RWPE2 (cell line): Measurements from ENCODE around the gene TPT1.

ENCODE experiments used
- ATAC-seq: fragments of 200-7000 bp; cut with Tn5 transposase; 3 replicates; pipeline ENCODE4 v1.9.1; 2021; ENCODE audit warnings: low read depth
- DNase-seq: peaks from one replicate; pipeline ENCODE4 v3.0.0-alpha.2; 2020; ENCODE audit warnings: low spot score
- H3K27ac ChIP-seq: fragments of 450-650 bp; 2 replicates; pipeline ENCODE4 v1.5.1; 2017; ENCODE audit warnings: mild to moderate bottlenecking; ENCODE audit not compliant: poor library complexity, severe bottlenecking
- H3K27me3 ChIP-seq: fragments of 250-450 bp; sonication (Bioruptor Pico); 2 replicates; pipeline ENCODE4 v1.5.1; 2021; ENCODE audit warnings: mild to moderate bottlenecking, moderate library complexity; ENCODE audit not compliant: insufficient read depth, poor library complexity, severe bottlenecking
- H3K36me3 ChIP-seq: fragments of 250-450 bp; sonication (Bioruptor Pico); 2 replicates; pipeline ENCODE4 v1.5.1; 2020; ENCODE audit warnings: low read depth, mild to moderate bottlenecking, moderate library complexity
- H3K4me1 ChIP-seq: fragments of 250-450 bp; sonication (Bioruptor Pico); 2 replicates; pipeline ENCODE4 v1.5.1; 2021; ENCODE audit warnings: mild to moderate bottlenecking, moderate library complexity; ENCODE audit not compliant: insufficient read depth, poor library complexity, severe bottlenecking
- H3K4me3 ChIP-seq: fragments of 250-450 bp; sonication (Bioruptor Pico); 2 replicates; pipeline ENCODE4 v1.5.1; 2021; ENCODE audit warnings: mild to moderate bottlenecking, moderate library complexity; ENCODE audit not compliant: severe bottlenecking
- H3K9me3 ChIP-seq: fragments of 250-450 bp; sonication (Bioruptor Pico); 2 replicates; pipeline ENCODE4 v1.5.1; 2021; ENCODE audit warnings: mild to moderate bottlenecking, moderate library complexity; ENCODE audit not compliant: severe bottlenecking
- TF ChIP-seq, protein P1 (sequence below): fragments of 450-650 bp; IDR thresholded peaks from one replicate; pipeline ENCODE4 v1.5.1; 2017; ENCODE audit warnings: mild to moderate bottlenecking, moderate library complexity; ENCODE audit not compliant: poor library complexity, severe bottlenecking

The TPT1 gene

DNA sequence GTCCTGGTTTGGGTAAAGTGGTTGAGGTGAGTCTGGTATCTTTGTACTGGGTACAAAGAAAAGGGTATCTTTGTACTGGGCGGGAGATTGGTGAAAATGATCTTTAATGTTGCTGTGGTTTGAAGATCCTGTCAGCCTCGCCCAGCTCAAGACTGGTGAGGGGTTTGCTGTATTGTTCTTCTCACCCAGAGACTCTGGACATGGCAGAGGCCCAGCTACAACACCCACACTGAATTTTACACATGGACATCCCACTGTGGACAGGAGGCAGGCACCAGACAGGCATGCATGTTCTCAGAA lies 42.8 kb downstream of the TPT1 start:
- Histone ChIP-seq H3K27me3 (no peaks in the 10 kb centered on the region), H3K9me3 (no peaks in the 10 kb centered on the region), H3K36me3 (no peaks in the 10 kb centered on the region), H3K27ac (no peak overlapping the region), H3K4me1 (no peaks in the 10 kb centered on the region), H3K4me3 (no peak overlapping the region)
- DNase-seq (no peak), ATAC-seq (no peak; the same call in 2 of the 3 replicates)
- TF ChIP-seq, protein P1, sequence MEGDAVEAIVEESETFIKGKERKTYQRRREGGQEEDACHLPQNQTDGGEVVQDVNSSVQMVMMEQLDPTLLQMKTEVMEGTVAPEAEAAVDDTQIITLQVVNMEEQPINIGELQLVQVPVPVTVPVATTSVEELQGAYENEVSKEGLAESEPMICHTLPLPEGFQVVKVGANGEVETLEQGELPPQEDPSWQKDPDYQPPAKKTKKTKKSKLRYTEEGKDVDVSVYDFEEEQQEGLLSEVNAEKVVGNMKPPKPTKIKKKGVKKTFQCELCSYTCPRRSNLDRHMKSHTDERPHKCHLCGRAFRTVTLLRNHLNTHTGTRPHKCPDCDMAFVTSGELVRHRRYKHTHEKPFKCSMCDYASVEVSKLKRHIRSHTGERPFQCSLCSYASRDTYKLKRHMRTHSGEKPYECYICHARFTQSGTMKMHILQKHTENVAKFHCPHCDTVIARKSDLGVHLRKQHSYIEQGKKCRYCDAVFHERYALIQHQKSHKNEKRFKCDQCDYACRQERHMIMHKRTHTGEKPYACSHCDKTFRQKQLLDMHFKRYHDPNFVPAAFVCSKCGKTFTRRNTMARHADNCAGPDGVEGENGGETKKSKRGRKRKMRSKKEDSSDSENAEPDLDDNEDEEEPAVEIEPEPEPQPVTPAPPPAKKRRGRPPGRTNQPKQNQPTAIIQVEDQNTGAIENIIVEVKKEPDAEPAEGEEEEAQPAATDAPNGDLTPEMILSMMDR: no peak

DNA sequence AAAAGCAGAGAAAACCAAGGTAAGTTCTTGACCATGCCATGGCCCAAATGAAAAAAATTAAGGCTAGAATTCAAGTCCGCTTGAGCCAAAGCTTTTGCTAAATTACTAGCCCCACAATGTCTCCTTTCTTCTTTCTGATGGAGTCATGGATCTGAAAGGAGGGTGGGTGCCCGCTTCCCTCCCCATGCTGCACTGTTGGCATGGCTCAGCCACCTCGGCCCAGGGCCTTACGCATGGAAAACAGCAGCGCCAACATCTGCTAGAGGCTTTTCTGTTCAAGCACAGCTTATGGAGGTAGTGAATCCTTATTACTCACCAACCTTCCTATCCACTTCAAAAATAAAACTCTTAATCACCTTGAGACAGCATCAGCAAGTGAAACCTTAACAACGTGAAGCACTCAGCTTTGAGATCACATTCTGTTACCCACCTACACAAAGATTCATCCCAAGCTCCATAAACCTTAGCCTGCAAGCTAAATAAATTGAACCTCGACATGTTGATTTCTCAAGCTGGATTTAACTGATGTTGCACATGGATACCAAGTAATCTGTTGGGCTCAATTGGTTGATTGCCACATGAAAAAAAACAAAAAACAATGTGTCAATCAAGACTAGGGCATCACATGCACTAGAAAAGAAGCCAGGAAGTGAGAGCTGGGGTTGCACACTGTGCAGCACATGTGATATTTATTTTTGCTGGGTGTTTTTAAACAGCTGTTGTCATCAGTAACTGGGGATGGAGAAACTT lies 43.4 kb downstream of the TPT1 start:
- Histone ChIP-seq H3K9me3 (no peaks in the 10 kb centered on the region), H3K4me3 (no peak overlapping the region), H3K27ac (no peak overlapping the region), H3K4me1 (peaks cover under 1% of the 10 kb centered on the region), H3K27me3 (no peaks in the 10 kb centered on the region), H3K36me3 (no peaks in the 10 kb centered on the region)
- TF ChIP-seq, protein P1: no peak
- DNase-seq: no peak
- no peak for ATAC-seq

DNA sequence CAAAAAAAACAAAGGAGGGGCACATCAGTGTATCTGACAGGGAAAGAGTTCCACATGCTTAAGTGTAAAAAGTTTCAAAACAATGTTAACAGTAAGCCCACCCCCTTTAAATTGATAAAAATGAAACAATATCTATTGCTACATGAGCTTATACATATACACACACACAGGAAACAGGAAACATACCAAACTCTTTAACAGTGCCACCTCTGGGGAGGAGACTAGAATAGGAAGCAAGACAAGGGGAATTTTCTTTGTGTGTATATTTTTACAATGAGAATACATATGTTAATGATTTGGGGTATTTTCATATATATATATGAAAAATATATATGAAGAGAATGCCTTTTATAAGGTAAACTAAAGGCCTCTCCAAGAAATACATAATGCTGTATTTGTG lies 44.7 kb downstream of the TPT1 start:
- Histone ChIP-seq H3K27me3 (no peaks in the 10 kb centered on the region), H3K4me1 (peaks cover 8% of the 10 kb centered on the region), H3K36me3 (no peaks in the 10 kb centered on the region), H3K9me3 (no peaks in the 10 kb centered on the region), H3K27ac (no peak overlapping the region), H3K4me3 (no peak overlapping the region)
- DNase-seq (no peak), ATAC-seq (no peak)
- TF ChIP-seq, protein P1: no peak

DNA sequence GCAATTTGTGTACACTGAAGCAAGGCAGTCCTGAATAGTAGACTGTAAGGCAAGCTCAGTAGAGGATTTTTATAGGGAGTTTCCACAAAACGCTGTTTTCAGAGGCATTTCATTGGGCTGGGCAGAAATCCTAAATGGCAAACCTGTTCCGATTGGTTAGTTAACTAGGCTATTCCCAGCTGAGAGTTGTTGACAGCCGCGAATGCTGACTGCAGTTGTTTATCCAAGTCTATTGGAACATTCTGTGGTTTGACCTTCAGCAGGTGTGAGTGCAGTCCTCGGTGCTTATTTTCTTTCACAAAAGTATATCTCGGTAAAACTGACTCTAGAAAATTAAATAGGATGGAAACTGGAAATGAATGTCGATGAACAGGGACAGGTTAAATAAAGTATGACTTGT lies 45.4 kb downstream of the TPT1 start:
- TF ChIP-seq, protein P1: no peak
- ATAC-seq (no peak), DNase-seq (no peak)
- peaks cover 8% of the 10 kb centered on the region for H3K4me1 ChIP-seq
- H3K27ac ChIP-seq: no peak overlapping the region
- no peaks in the 10 kb centered on the region for H3K36me3 ChIP-seq
- H3K27me3 ChIP-seq: no peaks in the 10 kb centered on the region
- no peaks in the 10 kb centered on the region for H3K9me3 ChIP-seq
- H3K4me3 ChIP-seq: no peak overlapping the region

DNA sequence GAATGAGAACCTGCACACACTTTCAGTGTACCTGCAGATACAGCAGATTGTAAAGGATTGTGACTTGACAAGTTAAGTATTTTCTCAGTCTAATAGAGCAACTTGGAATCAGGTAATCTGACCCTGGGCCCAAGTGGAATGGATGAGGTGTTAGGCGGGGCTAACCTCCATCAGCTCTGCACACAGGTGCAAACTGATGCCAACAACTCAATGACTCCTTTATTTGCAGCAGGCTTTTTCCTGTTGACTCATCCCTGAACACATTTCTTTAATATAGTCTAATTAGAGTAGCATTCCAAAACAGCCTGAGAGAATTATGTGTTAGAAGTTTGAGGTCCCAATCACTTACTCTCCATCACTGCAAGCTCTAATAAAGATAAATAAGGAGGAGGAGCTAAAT lies 48.8 kb downstream of the TPT1 start:
- Histone ChIP-seq H3K27me3 (no peaks in the 10 kb centered on the region), H3K27ac (peak overlapping the region; percentile 25), H3K4me1 (peaks cover 8% of the 10 kb centered on the region), H3K36me3 (0 out of 2 replicates have a peak, but pooled peaks cover 7% of the 10 kb centered on the region), H3K9me3 (no peaks in the 10 kb centered on the region), H3K4me3 (no peak overlapping the region)
- DNase-seq (no peak), ATAC-seq (peak; percentile 96)
- TF ChIP-seq, protein P1: no peak
